Hepatocyte (in vitro differentiated cells): ENCODE measurements around the gene C22orf23. TPM values are rescaled to one million over a fixed set of nuclear protein-coding genes. Genes with fewer than 3 reads are reported as not detected.

ENCODE experiments used
- DNase-seq: peaks from one replicate; pipeline ENCODE4 v3.0.0-alpha.2; 2016; ENCODE audit warnings: low spot score
- H2AFZ ChIP-seq: fragments of 200-600 bp; sonication (generic); 2 replicates; pipeline ENCODE4 v1.6.0; 2016; ENCODE audit warnings: antibody characterized with exemption, mild to moderate bottlenecking
- H3K27ac ChIP-seq: fragments of 200-600 bp; sonication (generic); 2 replicates; pipeline ENCODE4 v1.5.1; 2016; ENCODE audit warnings: mild to moderate bottlenecking
- H3K27me3 ChIP-seq: fragments of 200-600 bp; sonication (generic); 2 replicates; pipeline ENCODE4 v1.6.1; 2016
- H3K36me3 ChIP-seq: fragments of 200-600 bp; sonication (generic); replicated peaks from 2 replicates; pipeline ENCODE4 v1.5.1; 2016; ENCODE audit warnings: low read depth; ENCODE audit not compliant: insufficient read depth
- H3K4me1 ChIP-seq: fragments of 200-600 bp; sonication (generic); 2 replicates; pipeline ENCODE4 v1.5.1; 2016; ENCODE audit warnings: mild to moderate bottlenecking, moderate library complexity; ENCODE audit not compliant: insufficient read depth
- H3K4me2 ChIP-seq: fragments of 200-600 bp; sonication (generic); 2 replicates; pipeline ENCODE4 v1.6.0; 2016
- H3K4me3 ChIP-seq: fragments of 200-600 bp; sonication (generic); 2 replicates; pipeline ENCODE4 v1.5.1; 2016; ENCODE audit warnings: mild to moderate bottlenecking
- H3K79me2 ChIP-seq: fragments of 200-600 bp; sonication (generic); 2 replicates; pipeline ENCODE4 v1.6.0; 2017; ENCODE audit warnings: mild to moderate bottlenecking
- H3K9me2 ChIP-seq: fragments of 200-600 bp; sonication (generic); replicated peaks from 2 replicates; pipeline ENCODE4 v1.6.0; 2017; ENCODE audit warnings: mild to moderate bottlenecking; ENCODE audit not compliant: insufficient read depth
- H3K9me3 ChIP-seq: fragments of 200-600 bp; sonication (generic); 2 replicates; pipeline ENCODE4 v1.5.1; 2016; ENCODE audit warnings: low read depth, mild to moderate bottlenecking
- H4K20me1 ChIP-seq: fragments of 200-600 bp; sonication (generic); 2 replicates; pipeline ENCODE4 v1.6.0; 2016; ENCODE audit warnings: mild to moderate bottlenecking; ENCODE audit not compliant: insufficient read depth, poor library complexity, severe bottlenecking
- CTCF ChIP-seq: fragments of 200-600 bp; sonication (generic); IDR thresholded peaks from 2 replicates; pipeline ENCODE4 v1.5.1; 2016; ENCODE audit warnings: antibody characterized with exemption, mild to moderate bottlenecking; ENCODE audit not compliant: poor library complexity
- EZH2 ChIP-seq: fragments of 200-600 bp; sonication (generic); IDR thresholded peaks from 2 replicates; pipeline ENCODE4 v1.6.1; 2016; ENCODE audit warnings: antibody characterized with exemption, mild to moderate bottlenecking, borderline replicate concordance
- EZH2phosphoT487 ChIP-seq: fragments of 200-600 bp; sonication (generic); IDR thresholded peaks from one replicate; pipeline ENCODE4 v1.6.1; 2018; ENCODE audit warnings: antibody characterized with exemption, mild to moderate bottlenecking, low read depth, moderate library complexity; ENCODE audit not compliant: unreplicated experiment, severe bottlenecking
- WGBS: methylation state at CpG from one replicate; pipeline ENCODE4 v1.1.6; 2016; ENCODE audit warnings: low lambda C conversion rate; ENCODE audit errors: missing lambda C conversion rate; 5-methylcytosine and 5-hydroxymethylcytosine counted together
- polyA plus RNA-seq: library from polyadenylated mRNA; unstranded; fragments of >200 nt; fragmentation: Nextera tagmentation; extraction: Ambion mirVana; gene quantifications from 2 replicates; pipeline ENCODE4 v1.2.1, GENCODE V29; 2016
- total RNA-seq: library from RNA; depleted of rRNA; stranded (reverse); fragments of >200 nt; gene quantifications from 2 replicates; pipeline ENCODE4 v1.2.3, GENCODE V29; 2014

C22orf23 gene
- total and polyA plus RNA-seq, 2 experiments from 2014 or later = 0.29 to 0.30 TPM

GRCh38 chr22:37909766-37910165 is 43.6 kb downstream of the C22orf23 start:
- H3K9me3 ChIP-seq = no peaks in the 10 kb centered on the region
- no peaks in the 10 kb centered on the region for H4K20me1 ChIP-seq
- no peak overlapping the region for H3K4me2 ChIP-seq
- TF ChIP-seq CTCF (no peak), EZH2 (no peak), EZH2phosphoT487 (no peak)
- H3K79me2 ChIP-seq = peaks cover 27% of the 10 kb centered on the region
- no peaks in the 10 kb centered on the region for H3K27me3 ChIP-seq
- H3K36me3 ChIP-seq = no peaks in the 10 kb centered on the region
- peaks cover 15% of the 10 kb centered on the region for H3K4me1 ChIP-seq
- H2AFZ ChIP-seq = no peak overlapping the region
- H3K4me3 ChIP-seq = no peak overlapping the region
- DNase-seq = no peak
- WGBS = 77% methylated on average over 7 of the region's 7 CpGs
- H3K9me2 ChIP-seq = no peaks in the 10 kb centered on the region
- no peak overlapping the region for H3K27ac ChIP-seq

- H3K9me3 ChIP-seq = no peaks in the 10 kb centered on the region
- H3K9me2 ChIP-seq = no peaks in the 10 kb centered on the region
- H2AFZ ChIP-seq = peak overlapping the region; percentile 56
- H3K79me2 ChIP-seq = peaks cover 27% of the 10 kb centered on the region
- peak overlapping the region; percentile 99 for H3K4me2 ChIP-seq
- no peak for DNase-seq
- H3K4me1 ChIP-seq = peaks cover 18% of the 10 kb centered on the region
- peak overlapping the region; percentile 72 for H3K4me3 ChIP-seq
- WGBS = 65% methylated on average over 19 of the region's 19 CpGs
- peak overlapping the region; percentile 65 for H3K27ac ChIP-seq
- H4K20me1 ChIP-seq = no peaks in the 10 kb centered on the region
- H3K27me3 ChIP-seq = no peaks in the 10 kb centered on the region
- H3K36me3 ChIP-seq = no peaks in the 10 kb centered on the region
- TF ChIP-seq CTCF = no peak
- TF ChIP-seq EZH2phosphoT487 = no peak
- TF ChIP-seq EZH2 = no peak
Observed at GRCh38 chr22:37907036-37907954, 46.1 kb downstream of the C22orf23 start.

GRCh38 chr22:37906364-37907008 is 46.9 kb downstream of the C22orf23 start:
- TF ChIP-seq CTCF = no peak
- TF ChIP-seq EZH2 = no peak
- no peak for TF ChIP-seq EZH2phosphoT487
- no peak for DNase-seq
- Histone ChIP-seq H4K20me1 (no peaks in the 10 kb centered on the region), H3K9me3 (no peaks in the 10 kb centered on the region), H3K36me3 (no peaks in the 10 kb centered on the region), H3K9me2 (no peaks in the 10 kb centered on the region), H2AFZ (peak overlapping the region; percentile 56), H3K4me3 (peak overlapping the region; percentile 72), H3K27ac (peak overlapping the region; percentile 65), H3K4me2 (peak overlapping the region; percentile 99), H3K4me1 (peaks cover 18% of the 10 kb centered on the region), H3K27me3 (no peaks in the 10 kb centered on the region), H3K79me2 (peaks cover 27% of the 10 kb centered on the region)
- 4% methylated on average over 28 of the region's 75 CpGs for WGBS
